OCI-LY3 (cell line): ENCODE results near the gene SARDH.

Source experiments
- CTCF ChIP-seq: fragments of 200-600, 300-600 bp; sonication (generic); IDR thresholded peaks from 2 replicates; pipeline ENCODE4 v1.5.1; 2014; ENCODE audit warnings: antibody characterized with exemption, low read length, low read depth
- EZH2phosphoT487 ChIP-seq: fragments of 200-600 bp; shearing (Covaris generic); IDR thresholded peaks from 2 replicates; pipeline ENCODE4 v1.6.1; 2018; ENCODE audit warnings: antibody characterized with exemption, mixed run types, low read depth

DNA sequence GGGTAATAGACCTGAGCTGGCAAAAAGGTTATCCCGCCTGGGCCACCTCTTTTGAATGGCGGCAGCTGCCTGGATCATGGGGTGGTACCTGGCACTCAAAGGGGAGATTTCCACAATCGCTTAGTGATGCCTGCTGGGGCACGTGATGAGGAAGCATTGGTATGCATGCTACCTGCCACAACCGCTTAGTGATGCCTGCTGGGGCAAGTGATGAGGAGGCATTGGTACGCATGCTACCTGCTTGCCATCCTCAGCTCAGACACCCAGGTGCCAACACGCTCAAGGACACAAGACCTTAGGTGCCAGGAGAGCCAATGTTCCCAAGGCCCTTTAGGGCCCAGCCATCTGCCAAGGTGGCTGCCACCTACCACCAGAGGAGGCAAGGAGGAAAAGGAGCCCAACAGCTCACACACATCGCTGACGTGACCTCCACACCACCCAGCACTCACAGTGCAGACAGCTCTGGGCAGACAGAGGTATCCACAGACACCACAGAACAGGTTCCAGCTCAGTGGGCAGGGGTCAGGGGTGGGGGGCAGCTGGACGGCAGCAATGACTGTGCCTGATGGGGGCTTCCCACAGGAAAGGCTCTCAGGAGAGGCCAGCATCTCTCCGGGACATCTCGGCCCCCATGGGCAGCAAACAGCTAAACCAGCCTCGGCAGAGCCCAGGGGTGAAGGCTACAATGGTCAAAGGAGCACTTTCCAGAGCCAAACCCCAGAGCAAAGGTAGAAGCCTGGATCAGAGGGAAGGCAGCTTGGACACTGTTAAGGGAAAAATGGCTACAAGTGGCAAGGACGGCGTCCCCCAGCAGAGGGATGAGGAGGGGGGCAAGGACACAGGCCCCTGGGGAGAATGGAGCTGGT, 43.0 kb upstream of the SARDH start:
- TF ChIP-seq CTCF (no peak), EZH2phosphoT487 (no peak)
